Measurements from ENCODE around the gene MLANA.

DNA sequence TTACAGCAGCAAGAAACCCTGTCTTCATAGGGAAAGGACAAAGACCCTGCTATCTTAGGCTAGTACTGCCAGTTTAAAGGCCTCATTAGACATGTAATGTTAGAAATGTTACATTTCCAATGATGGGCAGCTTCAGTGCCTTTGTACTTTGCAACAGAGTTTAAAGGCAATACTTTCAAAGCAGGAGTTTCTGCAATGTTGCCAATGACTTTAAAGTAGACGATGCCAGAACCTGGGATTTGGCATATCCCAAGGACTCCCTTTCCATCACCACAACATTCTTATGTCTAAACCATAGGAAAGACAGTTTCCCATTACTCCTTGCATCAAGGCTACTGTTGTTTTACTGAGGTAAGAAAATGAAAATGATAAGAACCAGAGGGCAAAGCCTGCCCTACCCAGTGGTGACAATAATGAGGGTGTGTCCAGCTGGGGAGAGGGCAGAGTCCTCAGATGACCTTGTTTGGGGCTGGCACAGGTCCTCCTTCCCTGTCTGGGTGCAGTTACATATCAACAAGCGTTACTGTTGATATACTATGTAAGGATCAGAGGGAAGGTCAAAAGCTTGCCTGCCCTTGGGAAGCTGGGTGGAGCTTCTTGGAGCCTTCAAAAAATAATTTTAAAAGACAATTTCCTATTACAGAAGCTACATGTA lies 27.5 kb upstream of the MLANA start:
- TF ChIP-seq CTCF (IDR thresholded peaks at IDR 0.05; ENCODE audit: low read depth, low read length) = no peak
- no peak for TF ChIP-seq EZH2phosphoT487 (IDR thresholded peaks at IDR 0.05; ENCODE audit: low read depth)

All from OCI-LY3 (cell line).